Tibial artery (tissue), 4 donors: ENCODE data around the gene CDK9.
"Not testable (repeated sequence)": the region's sequence is repeated elsewhere in the genome, so short reads cannot be mapped to it uniquely, and the experiment has no call there.

Experiments
- DNase-seq, 2 donors: peaks; one replicate each; pipeline ENCODE4 v3.0.0-alpha.2; 2019
- H3K27ac ChIP-seq, 2 donors: fragments of 200-600 bp; sonication (generic) in 1 of 2; 1 replicate in 1 of 2; 2 replicates in 1 of 2; pipeline ENCODE4 v1.5.1; 2018 to 2019; ENCODE audit warnings: mild to moderate bottlenecking in 1 of 2
- H3K27me3 ChIP-seq, 2 donors: fragments of 200-600 bp; sonication (generic) in 1 of 2; one replicate each; pipeline versions ENCODE4 v1.5.1 to v1.6.0; 2016 to 2019
- H3K36me3 ChIP-seq, 3 donors: fragments of 200-600 bp; sonication (generic) in 2 of 3; one replicate each; pipeline ENCODE4 v1.5.1; 2016 to 2019; ENCODE audit warnings: mild to moderate bottlenecking in 2 of 3
- H3K4me1 ChIP-seq, 4 donors: fragments of 200-600 bp; sonication (generic) in 2 of 4; 1 replicate in 3 of 4; 2 replicates in 1 of 4; pipeline ENCODE4 v1.5.1; 2016 to 2019
- H3K4me3 ChIP-seq, 2 donors: fragments of 200-600 bp; sonication (generic) in 1 of 2; 1 replicate in 1 of 2; 2 replicates in 1 of 2; pipeline ENCODE4 v1.5.1; 2018 to 2019; ENCODE audit warnings: mild to moderate bottlenecking in 2 of 2
- H3K9me3 ChIP-seq, 3 donors: fragments of 200-600 bp; sonication (generic) in 1 of 3; one replicate each; pipeline ENCODE4 v1.5.1; 2016 to 2019
- intact Hi-C: fragments of 100-400 bp; cut with DNase I; formaldehyde crosslinking; loops from one replicate; pipeline ENCODE4 v1.15.0; 2023; ENCODE audit warnings: low total_unique reads
- TF ChIP-seq, protein P1 (sequence below), 2 experiments: fragments of 200-600 bp in 1 of 2; fragments of 450-650 bp in 1 of 2; IDR thresholded peaks; one replicate each; pipeline ENCODE4 v1.5.1; 2017 to 2019; ENCODE audit warnings: antibody characterized with exemption in 2 of 2, mild to moderate bottlenecking in 1 of 2, moderate library complexity in 1 of 2

Gene CDK9

DNA sequence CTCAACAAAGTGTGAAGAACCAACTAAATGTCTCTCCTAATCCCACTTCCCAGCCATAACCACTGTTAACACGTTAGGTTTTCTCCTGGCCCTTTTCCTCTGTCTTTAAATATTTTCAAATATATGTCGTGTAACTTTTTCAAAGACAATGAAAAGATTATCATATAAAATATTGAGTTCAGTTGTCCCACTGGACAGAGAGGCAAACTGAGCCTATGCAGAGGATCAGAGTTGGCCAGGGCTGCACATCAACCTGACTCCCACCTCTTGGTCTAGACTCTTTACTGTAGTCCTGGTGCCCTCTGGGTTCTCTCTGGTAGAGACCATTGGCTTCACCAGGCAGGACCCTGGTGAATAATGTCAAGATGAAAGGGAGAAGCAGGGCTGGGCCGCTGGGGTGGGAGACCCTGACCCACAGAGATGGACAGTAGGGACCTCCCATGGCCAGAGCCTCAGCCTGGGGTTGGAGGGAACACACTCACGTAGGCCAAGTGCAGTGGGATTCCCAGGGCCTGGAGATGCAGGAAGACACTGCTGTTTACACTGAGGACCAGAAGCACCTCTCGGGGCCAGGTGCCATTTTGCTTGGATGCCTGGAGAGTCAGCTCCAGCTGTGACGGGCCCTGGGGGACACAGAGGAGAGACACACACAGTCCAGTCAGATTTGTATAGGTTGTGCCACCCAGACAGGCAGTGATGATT lies 43.5 kb downstream of the CDK9 start:
- Histone ChIP-seq H3K36me3 (peaks cover 0 to 24% (median 5%) of the 10 kb centered on the region in 3 donors), H3K27me3 (no peaks in the 10 kb centered on the region), H3K4me1 (peaks cover 0 to 59% (median 25%) of the 10 kb centered on the region in 4 donors), H3K9me3 (no peaks in the 10 kb centered on the region), H3K27ac (peak overlapping the region; percentile 68 to 69), H3K4me3 (no peak overlapping the region)
- DNase-seq: no peak
- intact Hi-C loops: no loop called here
- TF ChIP-seq, protein P1, sequence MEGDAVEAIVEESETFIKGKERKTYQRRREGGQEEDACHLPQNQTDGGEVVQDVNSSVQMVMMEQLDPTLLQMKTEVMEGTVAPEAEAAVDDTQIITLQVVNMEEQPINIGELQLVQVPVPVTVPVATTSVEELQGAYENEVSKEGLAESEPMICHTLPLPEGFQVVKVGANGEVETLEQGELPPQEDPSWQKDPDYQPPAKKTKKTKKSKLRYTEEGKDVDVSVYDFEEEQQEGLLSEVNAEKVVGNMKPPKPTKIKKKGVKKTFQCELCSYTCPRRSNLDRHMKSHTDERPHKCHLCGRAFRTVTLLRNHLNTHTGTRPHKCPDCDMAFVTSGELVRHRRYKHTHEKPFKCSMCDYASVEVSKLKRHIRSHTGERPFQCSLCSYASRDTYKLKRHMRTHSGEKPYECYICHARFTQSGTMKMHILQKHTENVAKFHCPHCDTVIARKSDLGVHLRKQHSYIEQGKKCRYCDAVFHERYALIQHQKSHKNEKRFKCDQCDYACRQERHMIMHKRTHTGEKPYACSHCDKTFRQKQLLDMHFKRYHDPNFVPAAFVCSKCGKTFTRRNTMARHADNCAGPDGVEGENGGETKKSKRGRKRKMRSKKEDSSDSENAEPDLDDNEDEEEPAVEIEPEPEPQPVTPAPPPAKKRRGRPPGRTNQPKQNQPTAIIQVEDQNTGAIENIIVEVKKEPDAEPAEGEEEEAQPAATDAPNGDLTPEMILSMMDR (IDR thresholded peaks at IDR 0.05): no peak

- intact Hi-C loops: no loop called here
- Histone ChIP-seq H3K36me3 (no peaks in the 10 kb centered on the region), H3K9me3 (no peaks in the 10 kb centered on the region), H3K4me1 (peaks cover 5 to 81% (median 45%) of the 10 kb centered on the region in 4 donors), H3K27ac (peak overlapping the region; percentile 53 to 86), H3K27me3 (no peaks in the 10 kb centered on the region), H3K4me3 (no peak overlapping the region)
- TF ChIP-seq, protein P1 (IDR thresholded peaks at IDR 0.05): no peak
- peak in 1 of 2 donors; percentile 71 for DNase-seq
These were observed 46.4 kb downstream of the CDK9 start for GRCh38 chr9:127832248-127832647.

GRCh38 chr9:127833555-127833954 lies 47.7 kb downstream of the CDK9 start:
- Histone ChIP-seq H3K4me1 (peaks cover 5 to 81% (median 50%) of the 10 kb centered on the region in 4 donors), H3K27me3 (no peaks in the 10 kb centered on the region), H3K4me3 (no peak overlapping the region), H3K36me3 (no peaks in the 10 kb centered on the region), H3K27ac (peak overlapping the region; percentile 56 to 86), H3K9me3 (no peaks in the 10 kb centered on the region)
- intact Hi-C loops: no loop called here
- DNase-seq: no peak
- TF ChIP-seq, protein P1 (IDR thresholded peaks at IDR 0.05): no peak

DNA sequence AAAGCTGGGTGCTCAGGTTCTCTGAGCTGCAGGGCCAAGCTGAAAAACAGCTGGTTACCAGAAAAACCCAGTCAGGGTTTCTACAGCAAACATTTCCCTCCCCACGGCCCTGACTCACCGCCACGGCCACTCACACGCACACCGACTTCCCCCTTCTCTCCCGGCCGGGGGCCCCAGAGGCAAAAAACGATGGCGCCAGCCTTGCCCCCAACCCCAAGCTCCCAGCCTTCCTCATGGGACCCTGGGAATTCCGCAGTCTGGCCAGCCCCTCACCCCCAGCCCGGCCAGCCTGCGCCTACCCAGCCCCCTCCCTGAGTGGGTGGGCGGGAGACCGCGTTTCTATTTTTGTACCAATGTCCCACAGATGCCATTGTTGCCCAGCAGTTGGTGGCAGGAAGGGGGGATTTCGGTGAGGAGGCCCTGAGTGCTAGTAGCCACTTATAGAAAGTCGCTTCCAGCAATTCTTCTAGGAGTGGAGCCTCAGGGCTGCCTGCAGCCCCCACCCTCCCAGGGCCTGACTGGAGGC lies 50.2 kb downstream of the CDK9 start:
- Histone ChIP-seq H3K27me3 (no peaks in the 10 kb centered on the region), H3K27ac (peak overlapping the region; percentile 84 to 86), H3K4me1 (peaks cover 5 to 82% (median 52%) of the 10 kb centered on the region in 4 donors), H3K4me3 (peak overlapping the region; percentile 12 to 39), H3K36me3 (peaks cover 0 to 13% (median 0%) of the 10 kb centered on the region in 3 donors), H3K9me3 (no peaks in the 10 kb centered on the region)
- TF ChIP-seq, protein P1 (IDR thresholded peaks at IDR 0.05): no peak
- intact Hi-C loops: no loop called here
- DNase-seq: peak in 1 of 2 donors; percentile 58

- Histone ChIP-seq H3K36me3 (peaks cover 0 to 16% (median 0%) of the 10 kb centered on the region in 3 donors), H3K27ac (peak overlapping the region; percentile 84 to 86), H3K4me1 (peaks cover 5 to 79% (median 52%) of the 10 kb centered on the region in 4 donors)
- DNase-seq, H3K27me3 ChIP-seq, H3K9me3 ChIP-seq, intact Hi-C loops, H3K4me3 ChIP-seq: not testable (repeated sequence)
These were observed 50.7 kb downstream of the CDK9 start for GRCh38 chr9:127836561-127836960.

GRCh38 chr9:127837346-127837745 lies 51.5 kb downstream of the CDK9 start:
- Histone ChIP-seq H3K4me3 (no peak overlapping the region), H3K9me3 (no peaks in the 10 kb centered on the region), H3K27ac (peak overlapping the region; percentile 84 to 86), H3K4me1 (peaks cover 5 to 71% (median 49%) of the 10 kb centered on the region in 4 donors), H3K27me3 (no peaks in the 10 kb centered on the region), H3K36me3 (peaks cover 0 to 20% (median 2%) of the 10 kb centered on the region in 3 donors)
- TF ChIP-seq, protein P1 (IDR thresholded peaks at IDR 0.05): no peak
- DNase-seq: no peak
- intact Hi-C loops: no loop called here
